ENCODE measurements around the gene GSE1. TPM values are rescaled to one million over a fixed set of nuclear protein-coding genes. Genes with fewer than 3 reads are reported as not detected.

Gene GSE1
- total RNA-seq, 4 donors from 2014 or later, result 45.1 to 89.3 (median 71.3) TPM

GRCh38 chr16:85663891-85664321 is 50.8 kb downstream of the GSE1 start:
- H3K36me3 ChIP-seq, result peaks cover 0 to 75% of the 10 kb centered on the region in 2 donors
- ATAC-seq (peak; percentile 57 to 76), DNase-seq (peak in 1 of 2 donors; percentile 81)
- in situ Hi-C loops (cut with MboI; ENCODE audit: low sequenced_read_pairs in 4 of 4) (loop anchor here in 1 of 4 donors (10.0 kb wide), 1 partner anchor 51 kb away; no protein-coding TSS in a partner anchor), intact Hi-C loops (cut with DNase I; ENCODE audit: low total_unique reads) (no loop called here)
- H3K4me1 ChIP-seq, result peaks cover 17 to 21% of the 10 kb centered on the region in 2 donors
- no peaks in the 10 kb centered on the region for H3K9me3 ChIP-seq
- no peaks in the 10 kb centered on the region for H3K27me3 ChIP-seq
- H3K27ac ChIP-seq, result peak overlapping the region; percentile 28 to 63 (median 40)
- H3K4me3 ChIP-seq, result no peak overlapping the region
- TF ChIP-seq POLR2A (IDR thresholded peaks at IDR 0.05), result no peak
- TF ChIP-seq CTCF (IDR thresholded peaks at IDR 0.05 in 4 of 5, conservative IDR thresholded peaks at IDR 0.05 in 1 of 5), result no peak

- Histone ChIP-seq H3K4me1 (peaks cover 10 to 20% of the 10 kb centered on the region in 2 donors), H3K27ac (peak overlapping the region in 3 of 4 donors; percentile 23 to 63 (median 28)), H3K9me3 (no peaks in the 10 kb centered on the region), H3K4me3 (no peak overlapping the region), H3K36me3 (peaks cover 0 to 80% of the 10 kb centered on the region in 2 donors), H3K27me3 (no peaks in the 10 kb centered on the region)
- TF ChIP-seq CTCF (IDR thresholded peaks at IDR 0.05 in 4 of 5, conservative IDR thresholded peaks at IDR 0.05 in 1 of 5) (no peak), POLR2A (IDR thresholded peaks at IDR 0.05) (no peak)
- intact Hi-C loops (cut with DNase I; ENCODE audit: low total_unique reads) (no loop called here), in situ Hi-C loops (cut with MboI; ENCODE audit: low sequenced_read_pairs in 4 of 4) (loop anchor here in 1 of 4 donors (10.0 kb wide), 1 partner anchor 50 kb away; no protein-coding TSS in a partner anchor)
- no peak for ATAC-seq
- DNase-seq, result no peak
Measured at GRCh38 chr16:85664580-85665372, 51.7 kb downstream of the GSE1 start.

GRCh38 chr16:85665373-85665740 is 52.2 kb downstream of the GSE1 start:
- Histone ChIP-seq H3K4me3 (no peak overlapping the region), H3K36me3 (peaks cover 0 to 85% of the 10 kb centered on the region in 2 donors), H3K4me1 (peaks cover 7 to 14% of the 10 kb centered on the region in 2 donors), H3K27ac (no peak overlapping the region), H3K27me3 (no peaks in the 10 kb centered on the region), H3K9me3 (no peaks in the 10 kb centered on the region)
- in situ Hi-C loops (cut with MboI; ENCODE audit: low sequenced_read_pairs in 4 of 4), result loop anchor here in 1 of 4 donors (10.0 kb wide), 1 partner anchor 49 kb away; no protein-coding TSS in a partner anchor
- ATAC-seq, result no peak
- no peak for TF ChIP-seq POLR2A (IDR thresholded peaks at IDR 0.05)
- no peak for TF ChIP-seq CTCF (IDR thresholded peaks at IDR 0.05 in 4 of 5, conservative IDR thresholded peaks at IDR 0.05 in 1 of 5)
- DNase-seq, result no peak
- intact Hi-C loops (cut with DNase I; ENCODE audit: low total_unique reads), result no loop called here

GRCh38 chr16:85665929-85666328 is 52.8 kb downstream of the GSE1 start:
- intact Hi-C loops (cut with DNase I; ENCODE audit: low total_unique reads), result no loop called here
- TF ChIP-seq CTCF (IDR thresholded peaks at IDR 0.05 in 4 of 5, conservative IDR thresholded peaks at IDR 0.05 in 1 of 5), result no peak
- TF ChIP-seq POLR2A (IDR thresholded peaks at IDR 0.05), result no peak
- Histone ChIP-seq H3K4me1 (peaks cover 7 to 14% of the 10 kb centered on the region in 2 donors), H3K9me3 (no peaks in the 10 kb centered on the region), H3K4me3 (no peak overlapping the region), H3K27me3 (no peaks in the 10 kb centered on the region), H3K36me3 (peaks cover 0 to 90% of the 10 kb centered on the region in 2 donors), H3K27ac (no peak overlapping the region)
- in situ Hi-C loops (cut with MboI; ENCODE audit: low sequenced_read_pairs in 4 of 4), result loop anchor here in 1 of 4 donors (10.0 kb wide), 1 partner anchor 49 kb away; no protein-coding TSS in a partner anchor
- ATAC-seq (no peak), DNase-seq (no peak)

Measured in gastrocnemius medialis (tissue), 4 donors.